CD14-positive monocyte (primary cell): ENCODE data around the gene GNL3. TPM values are rescaled to one million over a fixed set of nuclear protein-coding genes. Genes with fewer than 3 reads are reported as not detected.
A peak's percentile ranks its signal among the peaks of the same experiment; 100 is the strongest.
"Not testable (repeated sequence)": the region's sequence is repeated elsewhere in the genome, so short reads cannot be mapped to it uniquely, and the experiment has no call there.

Source experiments
- DNase-seq, 3 donors: peaks; one replicate each; pipeline ENCODE4 v3.0.0-alpha.2; 2011 to 2022
- H2AFZ ChIP-seq: 2 replicates; pipeline ENCODE4 v1.6.0; 2012; ENCODE audit warnings: mild to moderate bottlenecking, low read depth, low read length, inconsistent platforms; ENCODE audit not compliant: insufficient read depth, poor library complexity, severe bottlenecking
- H3K27ac ChIP-seq, 2 donors: 1 replicate in 1 of 2; 2 replicates in 1 of 2; pipeline ENCODE4 v1.5.1; 2012 to 2013; ENCODE audit warnings: low read length in 2 of 2, control low read depth in 1 of 2, inconsistent platforms in 1 of 2, low read depth in 1 of 2, mild to moderate bottlenecking in 1 of 2
- H3K27me3 ChIP-seq, 2 donors: one replicate each; pipeline versions ENCODE4 v1.6.0 to v1.6.1; 2011 to 2013; ENCODE audit warnings: low read length in 2 of 2; ENCODE audit not compliant: control insufficient read depth in 2 of 2, insufficient read depth in 2 of 2
- H3K36me3 ChIP-seq, 2 donors: replicated peaks in 1 of 2; 1 replicate in 1 of 2; 2 replicates in 1 of 2; pipeline versions ENCODE4 v1.5.1 to v1.6.1; 2012 to 2013; ENCODE audit warnings: low read length in 2 of 2, control low read depth in 1 of 2, inconsistent platforms in 1 of 2, mild to moderate bottlenecking in 1 of 2; ENCODE audit not compliant: insufficient read depth in 2 of 2, control insufficient read depth in 1 of 2
- H3K4me1 ChIP-seq, 2 donors: 1 replicate in 1 of 2; 2 replicates in 1 of 2; pipeline versions ENCODE4 v1.5.1 to v1.6.1; 2012 to 2013; ENCODE audit warnings: low read length in 2 of 2, control low read depth in 1 of 2, inconsistent platforms in 1 of 2, mild to moderate bottlenecking in 1 of 2, moderate library complexity in 1 of 2; ENCODE audit not compliant: insufficient read depth in 2 of 2, control insufficient read depth in 1 of 2
- H3K4me2 ChIP-seq: replicated peaks from 2 replicates; pipeline ENCODE3; 2012; ENCODE audit warnings: low read length, moderate library complexity, mild to moderate bottlenecking; ENCODE audit not compliant: poor library complexity, severe bottlenecking; ENCODE audit errors: extremely low read depth
- H3K4me3 ChIP-seq, 3 experiments: fragments of 200-600 bp in 1 of 3; sonication (generic) in 1 of 3; replicated peaks in 1 of 3; 1 replicate in 2 of 3; 2 replicates in 1 of 3; pipeline ENCODE4 v1.5.1; 2011 to 2013; ENCODE audit warnings: low read length in 3 of 3, mild to moderate bottlenecking in 3 of 3, control low read depth in 2 of 3, low read depth in 2 of 3, inconsistent platforms in 1 of 3, moderate library complexity in 1 of 3
- H3K79me2 ChIP-seq: 2 replicates; pipeline ENCODE4 v1.6.0; 2012; ENCODE audit warnings: mild to moderate bottlenecking, control low read depth, inconsistent platforms, low read length, moderate library complexity; ENCODE audit not compliant: insufficient read depth
- H3K9ac ChIP-seq: 2 replicates; pipeline ENCODE4 v1.6.0; 2017; ENCODE audit warnings: low read length, mild to moderate bottlenecking; ENCODE audit not compliant: insufficient read depth, poor library complexity, severe bottlenecking
- H3K9me3 ChIP-seq, 2 donors: replicated peaks in 1 of 2; 1 replicate in 1 of 2; 2 replicates in 1 of 2; pipeline versions ENCODE4 v1.5.1 to v1.6.1; 2012 to 2013; ENCODE audit warnings: low read length in 2 of 2, control low read depth in 1 of 2; ENCODE audit not compliant: control insufficient read depth in 1 of 2, insufficient read depth in 1 of 2
- H4K20me1 ChIP-seq: 2 replicates; pipeline ENCODE4 v1.6.0; 2012; ENCODE audit warnings: mild to moderate bottlenecking, low read length, control low read depth, moderate library complexity; ENCODE audit not compliant: insufficient read depth
- H3K27ac Mint-ChIP-seq, 7 donors: one replicate each; pipeline ENCODE4 v1.8.0; 2020; ENCODE audit warnings: mild to moderate bottlenecking in 7 of 7, mixed read lengths in 7 of 7, moderate library complexity in 6 of 7, inconsistent platforms in 2 of 7
- H3K27me3 Mint-ChIP-seq, 3 donors: one replicate each; pipeline ENCODE4 v1.8.0; 2021 to 2022; ENCODE audit warnings: low read depth in 3 of 3, mild to moderate bottlenecking in 3 of 3, mixed read lengths in 3 of 3, moderate library complexity in 3 of 3, inconsistent platforms in 1 of 3
- H3K36me3 Mint-ChIP-seq, 2 donors: one replicate each; pipeline ENCODE4 v1.8.0; 2020; ENCODE audit warnings: mixed read lengths in 2 of 2, inconsistent platforms in 1 of 2, mild to moderate bottlenecking in 1 of 2
- H3K4me1 Mint-ChIP-seq: one replicate; pipeline ENCODE4 v1.8.0; 2020; ENCODE audit warnings: mild to moderate bottlenecking, mixed read lengths
- H3K4me3 Mint-ChIP-seq, 2 donors: one replicate each; pipeline ENCODE4 v1.8.0; 2020; ENCODE audit warnings: mild to moderate bottlenecking in 2 of 2, mixed read lengths in 2 of 2, moderate library complexity in 1 of 2
- H3K9me3 Mint-ChIP-seq, 7 donors: one replicate each; pipeline ENCODE4 v1.8.0; 2020 to 2022; ENCODE audit warnings: mixed read lengths in 7 of 7, mild to moderate bottlenecking in 6 of 7, moderate library complexity in 6 of 7, inconsistent platforms in 2 of 7
- CTCF ChIP-seq: fragments of 200-600 bp; IDR thresholded peaks from one replicate; pipeline ENCODE4 v1.8.0; 2022; ENCODE audit warnings: antibody characterized with exemption, mild to moderate bottlenecking
- WGBS: methylation state at CpG from one replicate; pipeline ENCODE4 v1.1.5; 2013; ENCODE audit warnings: missing lambda C conversion rate; ENCODE audit not compliant: insufficient coverage; 5-methylcytosine and 5-hydroxymethylcytosine counted together
- intact Hi-C, 2 donors: fragments of 100-400 bp; cut with micrococcal nuclease; formaldehyde crosslinking; loops; one replicate each; pipeline versions ENCODE4 v1.15.0 to v1.15.1; 2023
- polyA plus RNA-seq, 3 donors: library from polyadenylated mRNA; depleted of rRNA in 1 of 3; unstranded in 2 of 3; stranded (reverse) in 1 of 3; fragments of 300-500 nt in 2 of 3; fragments of >200 nt in 1 of 3; fragmentation: Illumina TruSeq in 2 of 3; gene quantifications; 1 replicate in 2 of 3; 2 replicates in 1 of 3; pipeline ENCODE4 v1.2.3, GENCODE V29; 2012 to 2021

The GNL3 gene
- polyA plus RNA-seq, 3 donors: 13.4 to 18.7 (median 16.7) TPM

GRCh38 chr3:52671676-52672075 is 14.2 kb upstream of the GNL3 start:
- no peak overlapping the region for H3K9ac ChIP-seq
- peaks cover 41% of the 10 kb centered on the region for H3K79me2 ChIP-seq
- Mint-ChIP-seq H3K36me3 (peaks cover 54 to 69% of the 10 kb centered on the region in 2 donors), H3K27me3 (no peaks in the 10 kb centered on the region), H3K27ac (peak overlapping the region in 6 of 7 donors; percentile 47 to 92 (median 90)), H3K9me3 (peaks cover 0 to 3% (median 0%) of the 10 kb centered on the region in 7 donors), H3K4me3 (no peak overlapping the region), H3K4me1 (peaks cover 28% of the 10 kb centered on the region)
- H3K9me3 ChIP-seq: no peaks in the 10 kb centered on the region
- peaks cover 27% of the 10 kb centered on the region in 2 donors for H3K4me1 ChIP-seq
- no peak for DNase-seq
- H3K4me3 ChIP-seq: no peak overlapping the region
- H3K27ac ChIP-seq: peak overlapping the region in 1 of 2 donors; percentile 78
- WGBS: no CpG with 5 or more reads among the region's 1 CpG
- intact Hi-C loops: no loop called here
- no peak for TF ChIP-seq CTCF
- peaks cover 50% of the 10 kb centered on the region for H4K20me1 ChIP-seq
- H3K4me2 ChIP-seq: no peak overlapping the region
- H3K27me3 ChIP-seq: no peaks in the 10 kb centered on the region
- H3K36me3 ChIP-seq: peaks cover 67 to 68% of the 10 kb centered on the region in 2 donors
- no peak overlapping the region for H2AFZ ChIP-seq

- H3K9me3 Mint-ChIP-seq, H3K4me2 ChIP-seq, intact Hi-C loops, H3K9me3 ChIP-seq, H3K27me3 ChIP-seq, DNase-seq, H3K9ac ChIP-seq, H3K27ac ChIP-seq, H3K27ac Mint-ChIP-seq, H3K4me3 Mint-ChIP-seq, H2AFZ ChIP-seq, H3K4me3 ChIP-seq, H3K27me3 Mint-ChIP-seq: not testable (repeated sequence)
- H3K36me3 Mint-ChIP-seq: peaks cover 64 to 82% of the 10 kb centered on the region in 2 donors
- H3K4me1 Mint-ChIP-seq: peaks cover 33% of the 10 kb centered on the region
- Histone ChIP-seq H3K36me3 (peaks cover 80 to 87% of the 10 kb centered on the region in 2 donors), H4K20me1 (peaks cover 59% of the 10 kb centered on the region), H3K4me1 (peaks cover 18 to 25% of the 10 kb centered on the region in 2 donors), H3K79me2 (peaks cover 43% of the 10 kb centered on the region)
- WGBS: no CpG with 5 or more reads among the region's 3 CpGs
Observed at GRCh38 chr3:52676201-52676600, 9.6 kb upstream of the GNL3 start.
